ENCODE measurements around the gene CACNB1.

The CACNB1 gene

DNA sequence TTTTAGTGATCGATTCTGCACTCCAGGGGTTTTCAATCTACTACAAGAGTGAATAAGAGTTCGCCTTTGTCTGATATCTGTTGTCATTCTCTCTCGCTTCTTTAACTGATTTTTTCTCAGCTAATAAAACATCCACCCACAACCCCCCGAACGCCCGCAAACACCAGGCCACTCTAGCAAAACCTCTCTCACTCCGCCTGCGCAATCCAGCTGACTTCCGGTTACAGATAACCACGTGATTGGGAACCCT is 2.3 kb upstream of the CACNB1 start:
- TF ChIP-seq, protein P1, sequence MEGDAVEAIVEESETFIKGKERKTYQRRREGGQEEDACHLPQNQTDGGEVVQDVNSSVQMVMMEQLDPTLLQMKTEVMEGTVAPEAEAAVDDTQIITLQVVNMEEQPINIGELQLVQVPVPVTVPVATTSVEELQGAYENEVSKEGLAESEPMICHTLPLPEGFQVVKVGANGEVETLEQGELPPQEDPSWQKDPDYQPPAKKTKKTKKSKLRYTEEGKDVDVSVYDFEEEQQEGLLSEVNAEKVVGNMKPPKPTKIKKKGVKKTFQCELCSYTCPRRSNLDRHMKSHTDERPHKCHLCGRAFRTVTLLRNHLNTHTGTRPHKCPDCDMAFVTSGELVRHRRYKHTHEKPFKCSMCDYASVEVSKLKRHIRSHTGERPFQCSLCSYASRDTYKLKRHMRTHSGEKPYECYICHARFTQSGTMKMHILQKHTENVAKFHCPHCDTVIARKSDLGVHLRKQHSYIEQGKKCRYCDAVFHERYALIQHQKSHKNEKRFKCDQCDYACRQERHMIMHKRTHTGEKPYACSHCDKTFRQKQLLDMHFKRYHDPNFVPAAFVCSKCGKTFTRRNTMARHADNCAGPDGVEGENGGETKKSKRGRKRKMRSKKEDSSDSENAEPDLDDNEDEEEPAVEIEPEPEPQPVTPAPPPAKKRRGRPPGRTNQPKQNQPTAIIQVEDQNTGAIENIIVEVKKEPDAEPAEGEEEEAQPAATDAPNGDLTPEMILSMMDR (conservative IDR thresholded peaks at IDR 0.05), result no peak
- H3K27ac ChIP-seq, result peak overlapping the region; percentile 89

DNA sequence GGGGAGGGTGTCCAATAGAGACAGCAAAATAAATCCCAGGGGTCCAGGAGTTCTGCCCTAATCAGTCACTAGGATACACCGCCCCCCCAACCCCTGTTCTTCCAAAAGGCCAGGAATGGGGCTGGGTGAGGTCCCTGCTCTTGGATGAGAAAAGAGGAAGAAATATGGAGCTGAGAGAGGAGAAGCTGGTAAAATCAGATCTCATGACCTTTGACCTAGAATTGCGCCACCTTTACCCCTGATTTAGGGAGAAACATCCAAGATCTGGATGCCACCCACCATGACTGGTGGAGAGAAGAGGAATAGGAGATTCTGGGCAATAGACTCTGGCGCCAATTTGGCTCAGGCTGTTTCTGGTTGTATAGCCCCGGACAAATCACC is 707 bp upstream of the CACNB1 start:
- H3K27ac ChIP-seq, result peak overlapping the region; percentile 75
- TF ChIP-seq, protein P1 (conservative IDR thresholded peaks at IDR 0.05), result no peak
- no peak for TF ChIP-seq ZFX (IDR thresholded peaks at IDR 0.05)

DNA sequence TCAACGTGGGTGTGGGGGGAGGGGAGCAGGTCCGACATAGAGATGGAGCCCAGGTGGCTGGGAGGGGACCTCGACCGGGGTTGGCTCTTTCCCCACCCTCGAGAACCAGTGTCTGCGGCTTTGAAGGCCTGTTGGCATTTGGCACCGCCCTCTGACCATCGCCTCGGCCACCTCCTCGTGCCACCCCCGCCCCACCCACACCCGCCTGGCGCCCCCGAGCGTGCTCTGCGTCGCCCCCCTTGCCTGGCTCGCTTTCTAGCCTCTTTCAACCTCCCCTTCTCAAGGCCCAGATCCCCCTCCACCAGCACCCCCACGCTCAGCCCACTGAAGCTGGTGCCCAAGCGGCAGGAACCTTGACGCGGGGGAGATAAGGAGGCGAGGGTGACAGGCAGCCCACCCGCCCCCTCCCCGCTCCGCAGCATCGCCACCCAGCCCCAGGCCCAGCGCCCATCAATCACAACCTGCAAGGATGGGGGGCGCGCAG is 619 bp downstream of the CACNB1 start:
- TF ChIP-seq, protein P1 (conservative IDR thresholded peaks at IDR 0.05), result no peak
- no peak for TF ChIP-seq ZFX (IDR thresholded peaks at IDR 0.05)
- peak overlapping the region; percentile 75 for H3K27ac ChIP-seq

DNA sequence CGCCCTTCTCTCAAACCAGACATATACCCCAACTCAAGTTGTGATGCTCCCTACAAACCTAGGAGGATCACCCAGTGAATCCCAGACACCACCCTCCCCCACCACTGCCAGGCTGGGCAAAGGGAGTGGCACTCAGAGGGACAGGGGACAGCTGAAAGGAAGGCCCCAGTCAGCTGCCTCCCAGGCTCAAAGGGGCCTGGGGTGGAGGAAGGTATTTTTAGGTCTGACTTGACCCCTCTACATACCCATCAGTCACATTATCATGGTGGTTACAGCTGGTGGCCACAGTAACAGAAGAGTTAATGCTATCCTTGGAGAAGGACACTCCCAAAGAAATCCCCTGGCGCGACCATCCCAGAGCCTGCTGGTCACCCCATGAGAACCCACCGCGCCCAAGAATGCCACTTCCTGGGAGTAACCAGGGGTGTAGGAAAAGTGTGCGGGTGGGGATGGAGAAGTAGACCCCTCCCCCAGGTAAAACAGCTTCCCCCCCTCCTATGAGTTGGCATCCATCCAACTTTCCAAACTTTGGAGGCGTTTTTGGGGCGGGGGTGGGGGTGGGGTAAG is 1.1 kb downstream of the CACNB1 start:
- peak overlapping the region; percentile 75 for H3K27ac ChIP-seq

DNA sequence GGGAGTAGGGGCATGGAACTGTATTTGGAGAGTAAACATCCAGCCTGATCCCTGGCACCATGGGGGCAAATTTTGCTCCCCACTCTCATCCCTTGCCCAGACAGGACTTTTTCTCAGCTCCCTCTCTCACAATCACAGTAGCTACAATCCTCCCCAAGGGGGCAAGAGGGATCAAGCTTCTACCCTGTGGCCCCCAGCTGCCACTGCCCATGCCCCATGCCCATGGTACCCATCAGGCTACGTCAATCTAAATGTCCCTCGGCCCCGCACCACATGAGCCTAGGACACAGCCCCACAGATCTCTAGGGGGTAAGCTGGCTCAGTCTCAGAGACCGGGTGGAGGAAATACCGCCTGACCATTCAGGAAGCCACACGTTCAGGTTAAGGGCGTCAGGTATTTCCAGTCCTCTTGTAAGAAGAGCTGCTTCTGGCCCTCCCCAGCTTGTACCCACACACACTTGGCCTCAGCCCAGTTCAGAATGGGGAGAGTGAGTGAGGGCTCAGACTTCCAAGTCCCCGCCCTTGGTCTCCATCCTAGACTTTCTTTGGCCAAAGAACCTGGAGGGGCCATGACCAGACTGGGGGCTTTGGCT is 1.8 kb downstream of the CACNB1 start:
- H3K27ac ChIP-seq, result peak overlapping the region; percentile 75
- TF ChIP-seq, protein P1 (conservative IDR thresholded peaks at IDR 0.05), result no peak
- no peak for TF ChIP-seq ZFX (IDR thresholded peaks at IDR 0.05)

More for the DNA sequence above, 1.1 kb downstream of the CACNB1 start:
- TF ChIP-seq, protein P1 (conservative IDR thresholded peaks at IDR 0.05), result no peak
- TF ChIP-seq ZFX (IDR thresholded peaks at IDR 0.05), result no peak

DNA sequence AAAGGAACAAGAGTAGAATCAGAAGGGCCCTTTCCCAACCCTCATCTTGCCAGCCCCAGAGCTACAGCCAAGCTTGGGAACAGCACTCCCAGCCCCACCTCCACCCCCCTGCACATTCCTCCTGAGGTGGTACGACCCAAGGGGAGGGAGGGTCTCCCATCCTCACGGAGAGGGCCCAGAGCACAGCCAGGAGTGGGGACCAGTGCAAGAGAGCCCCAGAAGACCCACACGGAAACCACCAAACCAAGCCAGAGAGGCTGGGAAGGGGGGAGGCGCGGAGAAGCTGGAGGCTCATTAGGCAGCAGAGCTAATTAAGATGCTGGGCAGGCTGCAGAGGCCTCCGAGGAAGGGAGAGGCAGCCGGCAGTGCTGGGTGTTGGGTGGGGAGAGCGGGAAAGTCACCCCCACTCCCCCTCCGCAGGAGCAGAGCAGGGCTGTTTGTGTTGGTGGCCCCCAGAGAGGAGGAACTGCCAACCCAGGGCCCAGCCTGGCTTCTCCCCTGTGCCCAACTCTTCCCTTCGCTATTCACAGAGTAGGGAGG is 2.4 kb downstream of the CACNB1 start:
- TF ChIP-seq ZFX (IDR thresholded peaks at IDR 0.05), result no peak
- TF ChIP-seq, protein P1 (conservative IDR thresholded peaks at IDR 0.05), result no peak
- H3K27ac ChIP-seq, result peak overlapping the region; percentile 75

DNA sequence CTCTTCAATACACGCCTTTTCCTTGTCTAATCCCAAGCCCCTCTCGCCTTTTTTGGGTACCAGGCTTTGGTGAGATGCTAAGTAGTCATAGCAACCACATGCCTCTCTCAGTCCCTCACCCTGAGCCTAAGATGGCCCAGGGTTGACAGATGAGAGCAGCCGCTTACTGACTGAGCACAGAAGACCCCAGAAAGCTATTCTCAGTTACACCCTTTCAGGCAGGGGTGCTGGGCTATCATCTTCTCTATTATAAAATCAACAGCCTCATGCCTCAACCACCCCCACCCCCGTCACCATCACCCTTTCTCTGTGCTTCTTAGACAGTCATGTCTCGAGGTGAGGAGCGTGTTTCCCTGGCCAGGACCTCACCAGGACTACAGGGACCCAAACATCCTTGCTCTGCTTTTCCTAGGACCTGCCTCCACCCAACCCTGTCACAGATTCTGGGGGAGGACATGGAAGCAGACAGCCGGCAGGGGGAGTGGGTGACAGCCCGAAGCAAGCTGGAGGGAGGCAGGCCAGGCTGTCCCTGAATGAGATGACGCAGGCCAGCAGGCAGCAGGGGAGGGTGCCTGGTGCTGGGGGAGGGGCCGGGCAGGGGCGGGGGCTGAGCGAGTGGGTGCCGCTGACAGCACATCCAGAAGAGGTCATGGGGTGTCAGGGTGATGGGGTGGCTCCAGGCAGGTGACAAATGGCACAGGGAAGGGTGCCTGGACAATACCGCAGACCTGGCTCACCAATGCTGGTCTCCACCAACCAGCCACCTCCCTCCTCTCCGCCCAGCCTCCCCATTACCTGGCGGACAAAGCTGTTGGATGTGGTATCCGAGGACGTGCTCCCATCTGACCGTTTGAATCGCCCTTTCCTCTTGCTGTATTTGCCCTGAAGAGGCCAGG is 3.1 kb downstream of the CACNB1 start:
- no peak overlapping the region for H3K27ac ChIP-seq
- TF ChIP-seq, protein P1 (conservative IDR thresholded peaks at IDR 0.05), result no peak
- TF ChIP-seq ZFX (IDR thresholded peaks at IDR 0.05), result no peak
